ENCODE results near the gene UBAC1.
"Not testable (repeated sequence)": the region's sequence is repeated elsewhere in the genome, so short reads cannot be mapped to it uniquely, and the experiment has no call there.

The UBAC1 gene

GRCh38 chr9:135975834-135976233 lies 14.7 kb upstream of the UBAC1 start:
- H3K36me3 ChIP-seq (ENCODE audit: insufficient read depth, low read length) = no peaks in the 10 kb centered on the region
- H3K9ac ChIP-seq (ENCODE audit: low read depth, low read length) = no peak overlapping the region
- no peaks in the 10 kb centered on the region for H3K9me3 ChIP-seq (ENCODE audit: control insufficient read depth, insufficient read depth, low read length)
- H3K4me1 ChIP-seq (ENCODE audit: insufficient read depth, low read length) = peaks cover 11% of the 10 kb centered on the region; the same call in 1 of the 2 replicates

DNA sequence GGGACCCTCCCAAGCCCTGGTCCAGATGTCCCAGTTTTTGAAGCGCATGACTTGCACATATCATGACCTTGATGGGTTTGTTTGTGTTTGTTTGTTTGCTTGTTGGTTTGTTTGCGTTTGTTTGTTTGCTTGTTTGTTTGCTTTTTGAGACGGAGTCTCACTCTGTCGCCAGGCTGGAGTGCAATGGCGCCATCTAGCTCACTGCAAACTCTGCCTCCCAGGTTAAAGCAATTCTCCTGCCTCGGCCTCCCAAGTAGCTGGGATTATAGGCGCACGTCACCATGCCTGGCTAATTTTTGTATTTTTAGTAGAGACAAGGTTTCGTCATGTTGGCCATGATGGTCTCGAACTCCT lies 13.0 kb upstream of the UBAC1 start:
- Histone ChIP-seq H3K4me1 (ENCODE audit: insufficient read depth, low read length) (peaks cover 11% of the 10 kb centered on the region; the same call in 1 of the 2 replicates), H3K9ac (ENCODE audit: low read depth, low read length) (no peak overlapping the region), H3K9me3 (ENCODE audit: control insufficient read depth, insufficient read depth, low read length) (no peaks in the 10 kb centered on the region)

GRCh38 chr9:135973277-135974219 lies 12.4 kb upstream of the UBAC1 start:
- no peaks in the 10 kb centered on the region for H3K9me3 ChIP-seq (ENCODE audit: control insufficient read depth, insufficient read depth, low read length)
- H3K4me1 ChIP-seq (ENCODE audit: insufficient read depth, low read length) = peaks cover 18% of the 10 kb centered on the region
- H3K36me3 ChIP-seq (ENCODE audit: insufficient read depth, low read length) = no peaks in the 10 kb centered on the region
- no peak overlapping the region for H3K9ac ChIP-seq (ENCODE audit: low read depth, low read length)

More for the DNA sequence above, 13.0 kb upstream of the UBAC1 start:
- no peaks in the 10 kb centered on the region for H3K36me3 ChIP-seq (ENCODE audit: insufficient read depth, low read length)

DNA sequence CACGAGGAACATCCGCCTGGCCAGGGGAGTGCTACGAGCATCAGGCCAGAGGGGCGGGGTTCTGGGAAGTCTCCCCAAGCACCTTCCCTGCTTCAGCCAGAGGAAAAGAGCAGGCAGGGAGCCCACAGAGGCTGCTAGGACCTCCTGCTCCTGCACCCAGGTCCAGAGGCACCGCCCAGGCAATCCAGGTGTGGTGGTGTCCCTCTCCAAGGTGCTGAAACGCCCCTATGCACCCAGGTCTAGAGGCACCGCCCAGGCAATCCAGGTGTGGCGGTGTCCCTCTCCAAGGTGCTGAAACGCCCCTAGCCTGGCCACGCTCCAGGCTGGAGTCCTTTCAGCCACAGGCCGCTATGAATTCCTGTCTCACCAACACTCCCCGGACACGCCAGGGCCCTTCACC lies 10.7 kb upstream of the UBAC1 start:
- Histone ChIP-seq H3K4me1 (ENCODE audit: insufficient read depth, low read length) (peaks cover 24% of the 10 kb centered on the region), H3K9me3 (ENCODE audit: control insufficient read depth, insufficient read depth, low read length) (no peaks in the 10 kb centered on the region), H3K9ac (ENCODE audit: low read depth, low read length) (no peak overlapping the region), H3K36me3 (ENCODE audit: insufficient read depth, low read length) (no peaks in the 10 kb centered on the region)

DNA sequence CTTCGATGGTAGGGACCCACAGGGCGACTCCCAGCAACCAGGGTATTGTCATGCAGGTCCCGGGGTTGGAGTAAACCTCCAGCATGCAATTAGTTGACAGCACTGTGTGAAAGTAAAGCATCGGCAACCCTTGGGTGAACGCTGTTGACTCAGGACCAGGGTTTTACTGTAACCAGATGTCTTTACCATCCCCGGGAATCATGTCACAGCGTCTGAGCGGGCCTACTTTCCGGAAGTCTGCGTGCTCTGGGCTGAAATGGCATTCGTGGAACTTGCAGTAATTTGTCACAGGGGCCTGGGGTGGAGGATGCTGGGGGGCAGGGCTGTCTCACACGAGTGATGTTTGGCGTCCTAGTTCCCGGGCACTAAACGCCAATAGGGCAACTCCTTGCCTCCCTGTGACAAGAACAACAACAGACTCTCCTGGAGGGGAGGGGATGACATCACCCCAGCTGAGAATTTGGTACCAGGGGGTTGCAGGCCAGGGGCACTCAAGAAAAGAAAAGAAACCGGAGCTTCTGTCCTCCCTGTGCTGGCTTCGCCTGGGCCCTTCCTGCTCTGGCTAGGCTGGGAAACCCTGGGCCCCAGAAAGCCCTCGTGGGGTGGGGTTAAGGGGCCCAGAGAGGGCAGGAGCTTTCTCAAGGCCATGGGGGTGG lies 10.1 kb upstream of the UBAC1 start:
- Histone ChIP-seq H3K9ac (ENCODE audit: low read depth, low read length) (no peak overlapping the region), H3K9me3 (ENCODE audit: control insufficient read depth, insufficient read depth, low read length) (no peaks in the 10 kb centered on the region), H3K4me1 (ENCODE audit: insufficient read depth, low read length) (peaks cover 20% of the 10 kb centered on the region), H3K36me3 (ENCODE audit: insufficient read depth, low read length) (no peaks in the 10 kb centered on the region)

DNA sequence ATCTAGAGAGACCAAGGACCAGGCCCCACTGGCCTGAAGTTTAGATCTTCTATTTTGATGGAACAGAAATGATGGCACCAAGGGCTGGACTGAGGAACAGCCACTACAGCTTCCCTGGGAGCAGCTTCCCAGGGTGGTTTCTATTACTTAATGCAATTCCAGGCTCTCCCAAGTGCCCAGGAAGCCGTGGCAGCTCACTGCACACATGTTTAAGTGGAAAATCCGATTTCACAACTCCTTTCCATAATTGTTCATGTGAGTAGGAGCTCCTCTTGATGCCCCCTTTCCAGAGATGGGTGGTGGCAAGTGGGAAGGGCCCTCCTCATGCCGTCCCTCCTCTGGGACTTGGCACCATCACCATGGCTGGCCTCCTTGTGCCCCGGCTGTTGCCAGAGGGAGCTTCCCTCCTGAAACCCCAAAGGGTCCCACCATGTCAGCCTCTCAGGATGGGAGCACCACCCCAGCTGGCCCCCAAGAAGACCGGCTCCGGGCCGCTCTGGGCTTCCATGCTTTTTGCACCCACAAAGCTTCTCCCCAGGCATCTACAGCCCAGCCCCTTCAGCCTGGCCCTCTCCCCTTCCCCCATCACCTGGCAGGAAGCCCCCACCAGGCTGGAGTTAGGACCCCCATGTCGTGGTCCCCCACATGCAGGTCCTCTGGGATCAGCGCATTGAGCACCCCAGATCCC lies 9.1 kb upstream of the UBAC1 start:
- Histone ChIP-seq H3K9ac (ENCODE audit: low read depth, low read length) (no peak overlapping the region), H3K36me3 (ENCODE audit: insufficient read depth, low read length) (no peaks in the 10 kb centered on the region), H3K9me3 (ENCODE audit: control insufficient read depth, insufficient read depth, low read length) (no peaks in the 10 kb centered on the region), H3K4me1 (ENCODE audit: insufficient read depth, low read length) (peaks cover 20% of the 10 kb centered on the region)

DNA sequence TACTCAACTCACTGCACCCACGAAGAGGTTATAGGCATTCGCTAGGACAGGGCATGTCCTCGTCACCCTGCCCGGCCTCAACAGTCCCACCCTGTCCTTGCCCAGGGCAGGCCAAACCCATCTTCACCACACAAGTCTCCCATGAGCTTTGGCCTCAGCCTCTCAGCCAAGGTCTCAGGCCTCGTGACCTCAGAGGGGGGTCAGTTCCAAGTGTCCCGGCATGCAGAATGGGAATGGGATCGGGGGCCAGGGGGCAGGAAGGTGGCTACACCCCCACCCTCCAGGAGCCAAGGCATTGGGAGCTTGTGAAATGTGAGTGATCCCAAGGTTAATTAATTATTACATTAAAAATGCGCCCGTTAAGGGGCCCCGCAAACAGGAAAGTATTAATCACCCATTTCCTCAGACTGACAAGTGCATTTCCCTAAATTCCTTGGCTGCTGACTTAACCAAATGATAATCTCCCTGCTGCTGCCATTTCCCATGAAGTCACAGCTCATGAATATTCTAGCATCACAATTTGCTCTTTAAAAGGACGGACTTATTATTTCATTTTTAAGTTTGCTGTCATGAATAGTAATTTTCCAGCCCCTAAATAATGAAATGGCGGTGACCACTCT lies 8.0 kb upstream of the UBAC1 start:
- no peaks in the 10 kb centered on the region for H3K36me3 ChIP-seq (ENCODE audit: insufficient read depth, low read length)
- H3K9me3 ChIP-seq (ENCODE audit: control insufficient read depth, insufficient read depth, low read length) = no peaks in the 10 kb centered on the region
- H3K4me1 ChIP-seq (ENCODE audit: insufficient read depth, low read length) = peaks cover 20% of the 10 kb centered on the region
- H3K9ac ChIP-seq (ENCODE audit: low read depth, low read length) = no peak overlapping the region

GRCh38 chr9:135968601-135969000 lies 7.4 kb upstream of the UBAC1 start:
- no peak overlapping the region for H3K9ac ChIP-seq (ENCODE audit: low read depth, low read length)
- H3K9me3 ChIP-seq (ENCODE audit: control insufficient read depth, insufficient read depth, low read length) = no peaks in the 10 kb centered on the region
- H3K36me3 ChIP-seq (ENCODE audit: insufficient read depth, low read length) = no peaks in the 10 kb centered on the region
- H3K4me1 ChIP-seq (ENCODE audit: insufficient read depth, low read length) = peaks cover 20% of the 10 kb centered on the region

GRCh38 chr9:135968083-135968476 lies 6.9 kb upstream of the UBAC1 start:
- H3K9me3 ChIP-seq (ENCODE audit: control insufficient read depth, insufficient read depth, low read length) = no peaks in the 10 kb centered on the region
- H3K4me1 ChIP-seq (ENCODE audit: insufficient read depth, low read length) = peaks cover 20% of the 10 kb centered on the region
- H3K9ac ChIP-seq (ENCODE audit: low read depth, low read length) = no peak overlapping the region
- no peaks in the 10 kb centered on the region for H3K36me3 ChIP-seq (ENCODE audit: insufficient read depth, low read length)

- H3K9ac ChIP-seq (ENCODE audit: low read depth, low read length) = not testable (repeated sequence)
Observed at GRCh38 chr9:135966916-135967260, 5.7 kb upstream of the UBAC1 start.

DNA sequence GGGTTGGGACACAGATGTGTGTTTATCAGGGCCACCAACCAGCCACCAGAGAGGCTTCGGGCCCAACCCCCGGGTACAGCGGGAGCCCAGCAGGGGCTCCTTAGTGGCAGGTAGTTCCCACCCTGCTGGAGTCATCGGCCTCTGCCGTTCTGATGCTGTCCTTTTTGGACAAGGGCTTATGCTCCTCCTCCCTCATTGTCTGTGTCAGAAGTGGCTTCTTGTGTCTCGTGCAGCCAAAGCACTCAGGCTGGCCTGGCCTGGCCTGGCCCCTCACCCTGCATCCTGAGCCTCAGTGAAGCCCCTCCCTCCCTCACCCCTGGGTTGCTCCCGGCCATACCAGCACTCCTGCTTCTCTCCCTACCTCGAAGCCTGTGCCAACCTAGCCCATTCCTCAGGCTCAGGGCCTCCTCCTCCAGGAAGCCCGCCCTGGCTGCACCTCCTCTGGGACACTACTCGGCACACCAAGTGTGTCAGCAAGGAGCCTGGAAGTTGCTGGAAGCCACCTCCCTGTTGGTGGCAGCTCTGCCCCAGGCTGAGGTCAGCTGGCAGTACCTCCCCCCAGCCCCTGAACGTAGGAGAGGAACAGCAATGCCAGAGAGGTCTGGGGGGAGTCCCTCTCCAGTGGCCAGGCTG lies 4.1 kb upstream of the UBAC1 start:
- Histone ChIP-seq H3K36me3 (ENCODE audit: insufficient read depth, low read length) (no peaks in the 10 kb centered on the region), H3K4me1 (ENCODE audit: insufficient read depth, low read length) (peaks cover 17% of the 10 kb centered on the region), H3K9ac (ENCODE audit: low read depth, low read length) (no peak overlapping the region), H3K9me3 (ENCODE audit: control insufficient read depth, insufficient read depth, low read length) (no peaks in the 10 kb centered on the region)

More at GRCh38 chr9:135966916-135967260, 5.7 kb upstream of the UBAC1 start:
- H3K4me1 ChIP-seq (ENCODE audit: insufficient read depth, low read length) = peaks cover 20% of the 10 kb centered on the region
- H3K9me3 ChIP-seq (ENCODE audit: control insufficient read depth, insufficient read depth, low read length); H3K36me3 ChIP-seq (ENCODE audit: insufficient read depth, low read length): not testable (repeated sequence)

DNA sequence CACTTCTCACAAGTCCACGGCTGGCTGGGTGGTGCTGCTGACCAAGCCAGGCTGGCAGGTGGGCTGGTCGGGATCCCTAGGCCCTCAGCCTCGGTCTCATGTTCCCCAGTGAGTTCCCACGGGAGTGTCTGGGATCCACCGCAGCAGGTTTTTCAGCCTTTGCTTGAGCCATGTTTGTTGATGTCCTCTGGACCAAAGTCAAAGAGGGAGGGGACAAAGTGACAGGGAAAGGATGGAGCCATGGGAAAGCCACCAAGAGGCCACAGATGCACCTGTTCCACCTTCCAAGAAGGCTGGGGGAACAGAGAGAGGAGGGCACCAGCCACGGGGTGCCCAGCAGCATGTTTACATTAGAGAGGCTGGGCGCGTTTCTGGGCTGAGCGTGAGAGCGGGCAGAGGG lies 2.8 kb upstream of the UBAC1 start:
- Histone ChIP-seq H3K9ac (ENCODE audit: low read depth, low read length) (no peak overlapping the region), H3K36me3 (ENCODE audit: insufficient read depth, low read length) (no peaks in the 10 kb centered on the region), H3K9me3 (ENCODE audit: control insufficient read depth, insufficient read depth, low read length) (no peaks in the 10 kb centered on the region), H3K4me1 (ENCODE audit: insufficient read depth, low read length) (peaks cover 20% of the 10 kb centered on the region)

- Histone ChIP-seq H3K36me3 (ENCODE audit: insufficient read depth, low read length) (no peaks in the 10 kb centered on the region), H3K4me1 (ENCODE audit: insufficient read depth, low read length) (peaks cover 19% of the 10 kb centered on the region), H3K9ac (ENCODE audit: low read depth, low read length) (no peak overlapping the region), H3K9me3 (ENCODE audit: control insufficient read depth, insufficient read depth, low read length) (no peaks in the 10 kb centered on the region)
Observed at GRCh38 chr9:135963338-135963737, 2.2 kb upstream of the UBAC1 start.
